Thyroid gland (tissue), 4 donors: Measurements from ENCODE around the gene DPF1.

Source experiments
- CTCF ChIP-seq, 6 experiments: fragments of 200-600 bp in 3 of 6; fragments of 450-650 bp in 3 of 6; sonication (generic) in 3 of 6; IDR thresholded peaks; one replicate each; pipeline ENCODE4 v1.5.1; 2016 to 2019; ENCODE audit warnings: antibody characterized with exemption in 6 of 6, mild to moderate bottlenecking in 2 of 6, inconsistent platforms in 1 of 6, moderate library complexity in 1 of 6
- POLR2A ChIP-seq, 2 donors: fragments of 450-650 bp; IDR thresholded peaks; one replicate each; pipeline ENCODE4 v1.6.1; 2017; ENCODE audit warnings: antibody characterized with exemption in 2 of 2, mild to moderate bottlenecking in 2 of 2, moderate library complexity in 1 of 2

GRCh38 chr19:38199340-38199739, 24.7 kb downstream of the DPF1 start:
- TF ChIP-seq CTCF (IDR thresholded peaks at IDR 0.05) (no peak), POLR2A (IDR thresholded peaks at IDR 0.05) (no peak)
